Endothelial cell of umbilical vein (primary cell): ENCODE measurements around the gene NRXN3. TPM values are rescaled to one million over a fixed set of nuclear protein-coding genes. Genes with fewer than 3 reads are reported as not detected.

Experiments
- BruUV-seq: library from RNA; stranded (reverse); fragments of 400-500 nt; replicated peaks from 2 replicates; lab custom pipeline; 2021; lab: Mats Ljungman, UMichigan
- CTCF ChIA-PET: fragments of 300-600, 350-600 bp; sonication (Branson Sonifier 250); formaldehyde crosslinking; loops from one replicate; lab custom pipeline; 2021; ENCODE audit warnings: antibody characterized with exemption, inconsistent platforms; lab: Charles Lee
- POLR2A ChIA-PET: fragments of 300-600, 350-600 bp; sonication (Branson Sonifier 250); formaldehyde crosslinking; loops from one replicate; lab custom pipeline; 2021; ENCODE audit warnings: antibody characterized with exemption, inconsistent platforms; lab: Charles Lee
- DNase-seq: peaks from one replicate; pipeline ENCODE4 v3.0.0-alpha.2; 2011; ENCODE audit warnings: low read depth, low spot score
- FAIRE-seq: peaks from 2 replicates; lab custom pipeline; 2011; peaks lifted over from hg19 to GRCh38; lab: Jason Lieb, UNC
- H2AFZ ChIP-seq: 2 replicates; pipeline ENCODE4 v1.6.0; 2012; ENCODE audit warnings: low read depth, low read length, control low read depth, inconsistent platforms
- H3K27ac ChIP-seq: 2 replicates; pipeline ENCODE4 v1.5.1; 2011; ENCODE audit warnings: low read depth, mild to moderate bottlenecking, control low read depth, low read length, moderate library complexity; ENCODE audit not compliant: insufficient read depth
- H3K27me3 ChIP-seq, 2 experiments: 2 replicates each; pipeline versions ENCODE4 v1.6.0 to v1.6.1; 2011; ENCODE audit warnings: low read length in 2 of 2, mixed read lengths in 1 of 2; ENCODE audit not compliant: control insufficient read depth in 2 of 2, insufficient read depth in 2 of 2
- H3K36me3 ChIP-seq, 2 experiments: 2 replicates in 1 of 2; 3 replicates in 1 of 2; pipeline ENCODE4 v1.5.1; 2011; ENCODE audit warnings: low read length in 2 of 2, mild to moderate bottlenecking in 1 of 2, moderate library complexity in 1 of 2; ENCODE audit not compliant: control insufficient read depth in 2 of 2, insufficient read depth in 2 of 2; ENCODE audit errors: extremely low read depth in 1 of 2
- H3K4me1 ChIP-seq: 3 replicates; pipeline ENCODE4 v1.5.1; 2011; ENCODE audit warnings: mild to moderate bottlenecking, low read length; ENCODE audit not compliant: control insufficient read depth, insufficient read depth; ENCODE audit errors: extremely low read depth
- H3K4me2 ChIP-seq: 2 replicates; pipeline ENCODE4 v1.6.1; 2011; ENCODE audit warnings: low read length, control low read depth, mixed read lengths; ENCODE audit not compliant: insufficient read depth
- H3K4me3 ChIP-seq, 3 experiments: fragments of 200-600 bp in 1 of 3; sonication (generic), shearing (Covaris generic) in 1 of 3; replicated peaks in 1 of 3; 2 replicates each; pipeline ENCODE4 v1.5.1; 2011 to 2016; ENCODE audit warnings: control low read depth in 3 of 3, low read length in 3 of 3, mild to moderate bottlenecking in 2 of 3, inconsistent platforms in 1 of 3, low read depth in 1 of 3, moderate library complexity in 1 of 3; ENCODE audit not compliant: insufficient read depth in 1 of 3
- H3K79me2 ChIP-seq: 2 replicates; pipeline ENCODE4 v1.6.0; 2012; ENCODE audit warnings: low read length, inconsistent platforms; ENCODE audit not compliant: control insufficient read depth, insufficient read depth
- H3K9ac ChIP-seq: replicated peaks from 2 replicates; pipeline ENCODE3; 2011; ENCODE audit warnings: low read length, control low read depth; ENCODE audit not compliant: insufficient read depth; ENCODE audit errors: extremely low read depth
- H3K9me1 ChIP-seq: replicated peaks from 3 replicates; pipeline ENCODE4 v1.6.0; 2011; ENCODE audit warnings: mild to moderate bottlenecking, low read length; ENCODE audit not compliant: control insufficient read depth, insufficient read depth; ENCODE audit errors: extremely low read depth
- H3K9me3 ChIP-seq: replicated peaks from 2 replicates; pipeline ENCODE4 v1.5.1; 2012; ENCODE audit warnings: low read length, inconsistent platforms; ENCODE audit not compliant: control insufficient read depth, insufficient read depth
- H4K20me1 ChIP-seq: replicated peaks from 2 replicates; pipeline ENCODE3; 2011; ENCODE audit warnings: mild to moderate bottlenecking, low read length; ENCODE audit not compliant: control insufficient read depth, insufficient read depth; ENCODE audit errors: extremely low read depth
- EZH2 ChIP-seq: IDR thresholded peaks from 2 replicates; pipeline ENCODE4 v1.6.1; 2012; ENCODE audit warnings: borderline replicate concordance, low read depth, mild to moderate bottlenecking, moderate library complexity, low read length, inconsistent platforms; ENCODE audit not compliant: severe bottlenecking
- FOS ChIP-seq: IDR thresholded peaks from 2 replicates; pipeline ENCODE4 v1.6.1; 2011; ENCODE audit warnings: mild to moderate bottlenecking, low read length, moderate library complexity, borderline replicate concordance; ENCODE audit not compliant: insufficient read depth
- GATA2 ChIP-seq: IDR thresholded peaks from 2 replicates; pipeline ENCODE4 v1.7.0; 2011; ENCODE audit warnings: low read depth, mild to moderate bottlenecking, moderate library complexity, mixed read lengths, low read length; ENCODE audit not compliant: insufficient read length, insufficient read depth
- JUN ChIP-seq: IDR thresholded peaks from 2 replicates; pipeline ENCODE4 v1.6.1; 2011; ENCODE audit warnings: borderline replicate concordance, low read depth; ENCODE audit not compliant: insufficient read length, insufficient read depth
- MYC ChIP-seq: IDR thresholded peaks from one replicate; pipeline ENCODE4 v1.6.1; 2011; ENCODE audit warnings: mild to moderate bottlenecking, low read depth, low read length
- POLR2A ChIP-seq: IDR thresholded peaks from 2 replicates; pipeline ENCODE4 v1.6.1; 2012; ENCODE audit warnings: low read depth, mild to moderate bottlenecking, control low read depth, low read length
- POLR2AphosphoS5 ChIP-seq: IDR thresholded peaks from 2 replicates; pipeline ENCODE4 v1.6.1; 2012; ENCODE audit warnings: low read depth, mild to moderate bottlenecking, control low read depth, low read length, moderate library complexity; ENCODE audit not compliant: insufficient read depth
- dilution Hi-C: fragments of 300-500 bp; cut with MboI; formaldehyde crosslinking; loops from one replicate; pipeline ENCODE4 v1.15.0; 2019; ENCODE audit warnings: low sequenced_read_pairs; ENCODE audit not compliant: extremely low pct_ligation_motif_present
- intact Hi-C: fragments of 100-400 bp; cut with micrococcal nuclease; formaldehyde crosslinking; loops from one replicate; pipeline ENCODE4 v1.10.0; 2022
- polyA plus RNA-seq, 4 experiments: library from polyadenylated mRNA; depleted of rRNA in 3 of 4; stranded (reverse) in 3 of 4; unstranded in 1 of 4; fragments of >200 nt; gene quantifications; 2 replicates each; pipeline versions ENCODE4 v1.2.1 to v1.2.3, GENCODE V29; 2011 to 2012; ENCODE audit warnings: missing spikeins in 1 of 4
- total RNA-seq: library from RNA; stranded (reverse); gene quantifications from 2 replicates; pipeline ENCODE4 v1.2.3, GENCODE V29; 2021
- TF ChIP-seq, protein P1 (sequence below): IDR thresholded peaks from 2 replicates; pipeline ENCODE4 v1.6.1; 2011; ENCODE audit not compliant: insufficient read depth, insufficient read length
- TF ChIP-seq, protein P2 (sequence below), 2 donors: IDR thresholded peaks; 1 replicate in 1 of 2; 2 replicates in 1 of 2; pipeline ENCODE4 v1.5.1; 2011; ENCODE audit warnings: low read length in 2 of 2, mild to moderate bottlenecking in 2 of 2, moderate library complexity in 2 of 2, control low read depth in 1 of 2, inconsistent platforms in 1 of 2, low read depth in 1 of 2; ENCODE audit not compliant: insufficient read depth in 1 of 2; ENCODE audit errors: extremely low read depth in 1 of 2

NRXN3 gene
- total and polyA plus RNA-seq, 2 donors (not counting 3 experiments of a cell fraction or from before 2014, with no cell fraction given): 0.72 to 4.2 TPM

DNA sequence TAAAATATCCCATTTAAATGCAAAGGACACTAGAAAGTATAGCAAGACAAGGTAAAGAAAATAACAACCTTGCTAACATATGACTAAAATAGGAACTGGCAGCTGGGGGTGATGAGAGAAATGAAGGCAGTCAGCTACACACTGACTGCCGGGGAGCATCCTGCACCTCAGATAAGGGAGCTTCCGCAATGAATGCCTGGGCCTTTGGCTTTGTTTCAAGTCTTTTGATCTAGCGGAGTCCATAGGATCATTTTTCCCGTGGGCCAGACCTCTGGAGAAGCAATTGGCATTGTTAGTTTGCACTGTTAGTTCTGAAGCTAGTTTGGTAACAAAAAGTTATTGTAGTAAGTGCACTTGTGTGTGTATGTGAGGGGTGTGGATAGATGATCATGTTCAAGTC lies 1401.2 kb downstream of the NRXN3 start:
- BruUV-seq: no TSS peak

More for the DNA sequence above, 1401.2 kb downstream of the NRXN3 start:
- no peaks in the 10 kb centered on the region for H4K20me1 ChIP-seq
- FAIRE-seq: no peak
- H3K4me1 ChIP-seq: no peaks in the 10 kb centered on the region
- no peak for DNase-seq
- ChIA-PET POLR2A (no interaction called here), CTCF (interaction anchor here (1.0 kb wide), 1 partner anchor 10 kb away, joined by 3 read pairs; no protein-coding TSS in a partner anchor)
- no peaks in the 10 kb centered on the region for H3K79me2 ChIP-seq
- H3K9me1 ChIP-seq: no peaks in the 10 kb centered on the region
- no peaks in the 10 kb centered on the region for H3K27me3 ChIP-seq
- dilution Hi-C loops (no loop called here), intact Hi-C loops (no loop called here)
- TF ChIP-seq EZH2 (no peak), JUN (no peak), POLR2AphosphoS5 (no peak), POLR2A (no peak), GATA2 (no peak), MYC (no peak), FOS (no peak)
- TF ChIP-seq, protein P1, sequence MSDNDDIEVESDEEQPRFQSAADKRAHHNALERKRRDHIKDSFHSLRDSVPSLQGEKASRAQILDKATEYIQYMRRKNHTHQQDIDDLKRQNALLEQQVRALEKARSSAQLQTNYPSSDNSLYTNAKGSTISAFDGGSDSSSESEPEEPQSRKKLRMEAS: no peak
- TF ChIP-seq, protein P2, sequence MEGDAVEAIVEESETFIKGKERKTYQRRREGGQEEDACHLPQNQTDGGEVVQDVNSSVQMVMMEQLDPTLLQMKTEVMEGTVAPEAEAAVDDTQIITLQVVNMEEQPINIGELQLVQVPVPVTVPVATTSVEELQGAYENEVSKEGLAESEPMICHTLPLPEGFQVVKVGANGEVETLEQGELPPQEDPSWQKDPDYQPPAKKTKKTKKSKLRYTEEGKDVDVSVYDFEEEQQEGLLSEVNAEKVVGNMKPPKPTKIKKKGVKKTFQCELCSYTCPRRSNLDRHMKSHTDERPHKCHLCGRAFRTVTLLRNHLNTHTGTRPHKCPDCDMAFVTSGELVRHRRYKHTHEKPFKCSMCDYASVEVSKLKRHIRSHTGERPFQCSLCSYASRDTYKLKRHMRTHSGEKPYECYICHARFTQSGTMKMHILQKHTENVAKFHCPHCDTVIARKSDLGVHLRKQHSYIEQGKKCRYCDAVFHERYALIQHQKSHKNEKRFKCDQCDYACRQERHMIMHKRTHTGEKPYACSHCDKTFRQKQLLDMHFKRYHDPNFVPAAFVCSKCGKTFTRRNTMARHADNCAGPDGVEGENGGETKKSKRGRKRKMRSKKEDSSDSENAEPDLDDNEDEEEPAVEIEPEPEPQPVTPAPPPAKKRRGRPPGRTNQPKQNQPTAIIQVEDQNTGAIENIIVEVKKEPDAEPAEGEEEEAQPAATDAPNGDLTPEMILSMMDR (IDR thresholded peaks at IDR 0.05; ENCODE audit: extremely low read depth in 1 of 2, insufficient read depth in 1 of 2, low read depth in 1 of 2, low read length in 2 of 2): no peak
- H3K9me3 ChIP-seq: no peaks in the 10 kb centered on the region
- no peak overlapping the region for H2AFZ ChIP-seq
- no peaks in the 10 kb centered on the region for H3K36me3 ChIP-seq
- no peak overlapping the region for H3K4me3 ChIP-seq
- H3K9ac ChIP-seq: no peak overlapping the region
- H3K4me2 ChIP-seq: no peak overlapping the region
- H3K27ac ChIP-seq: no peak overlapping the region
